PC-9 (cell line): ENCODE data around the gene USP7.

Experiments
- EZH2 ChIP-seq: fragments of 200-600 bp; sonication (generic); IDR thresholded peaks from 2 replicates; pipeline ENCODE4 v1.8.0; 2017; ENCODE audit warnings: antibody characterized with exemption, low read depth
- TF ChIP-seq, protein P1 (sequence below): fragments of 200-600 bp; sonication (generic); conservative IDR thresholded peaks from 2 replicates; pipeline ENCODE4 v1.6.1; 2017; ENCODE audit warnings: mixed run types, antibody characterized with exemption, mild to moderate bottlenecking, moderate library complexity

DNA sequence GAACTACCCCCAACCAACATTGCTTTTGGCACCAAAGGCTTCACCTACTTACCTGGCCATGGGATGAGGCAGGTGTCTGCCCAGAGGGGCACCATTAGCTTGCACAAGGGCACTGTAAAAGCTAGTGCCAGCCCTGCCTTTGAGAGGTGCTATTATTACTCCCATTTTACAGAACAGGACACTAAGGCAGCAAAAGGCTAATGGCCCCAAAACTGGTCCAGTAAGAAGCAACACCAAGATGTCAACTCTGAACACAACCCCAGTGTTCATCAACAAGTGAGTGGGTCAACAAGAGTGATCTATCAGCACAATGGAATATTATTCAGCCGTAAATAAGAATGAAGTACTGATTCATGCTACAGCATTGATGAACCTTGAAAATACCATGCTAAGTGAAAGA is 7.7 kb upstream of the USP7 start:
- TF ChIP-seq, protein P1, sequence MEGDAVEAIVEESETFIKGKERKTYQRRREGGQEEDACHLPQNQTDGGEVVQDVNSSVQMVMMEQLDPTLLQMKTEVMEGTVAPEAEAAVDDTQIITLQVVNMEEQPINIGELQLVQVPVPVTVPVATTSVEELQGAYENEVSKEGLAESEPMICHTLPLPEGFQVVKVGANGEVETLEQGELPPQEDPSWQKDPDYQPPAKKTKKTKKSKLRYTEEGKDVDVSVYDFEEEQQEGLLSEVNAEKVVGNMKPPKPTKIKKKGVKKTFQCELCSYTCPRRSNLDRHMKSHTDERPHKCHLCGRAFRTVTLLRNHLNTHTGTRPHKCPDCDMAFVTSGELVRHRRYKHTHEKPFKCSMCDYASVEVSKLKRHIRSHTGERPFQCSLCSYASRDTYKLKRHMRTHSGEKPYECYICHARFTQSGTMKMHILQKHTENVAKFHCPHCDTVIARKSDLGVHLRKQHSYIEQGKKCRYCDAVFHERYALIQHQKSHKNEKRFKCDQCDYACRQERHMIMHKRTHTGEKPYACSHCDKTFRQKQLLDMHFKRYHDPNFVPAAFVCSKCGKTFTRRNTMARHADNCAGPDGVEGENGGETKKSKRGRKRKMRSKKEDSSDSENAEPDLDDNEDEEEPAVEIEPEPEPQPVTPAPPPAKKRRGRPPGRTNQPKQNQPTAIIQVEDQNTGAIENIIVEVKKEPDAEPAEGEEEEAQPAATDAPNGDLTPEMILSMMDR = no peak
- no peak for TF ChIP-seq EZH2
